GM23338 (cell line): Measurements from ENCODE around the gene EMX1. TPM values are rescaled to one million over a fixed set of nuclear protein-coding genes. Genes with fewer than 3 reads are reported as not detected.

ENCODE experiments used
- ATAC-seq: fragments of 200-7000 bp; cut with Tn5 transposase; 3 replicates; pipeline ENCODE4 v1.9.1; 2020
- DNase-seq: peaks from one replicate; pipeline ENCODE4 v3.0.0-alpha.2; 2015; ENCODE audit warnings: low spot score
- H2AFZ ChIP-seq: fragments of 200-600 bp; sonication (generic); 2 replicates; pipeline ENCODE4 v1.8.0; 2016; ENCODE audit warnings: antibody characterized with exemption, mild to moderate bottlenecking, moderate library complexity
- H3F3A ChIP-seq: fragments of 200-600 bp; sonication (generic); replicated peaks from 2 replicates; pipeline ENCODE4 v1.8.0; 2017; ENCODE audit warnings: antibody characterized with exemption, mixed run types, low read depth
- H3K27ac ChIP-seq: fragments of 200-600 bp; sonication (generic); 2 replicates; pipeline ENCODE4 v1.6.1; 2016; ENCODE audit warnings: low read depth
- H3K27me3 ChIP-seq: fragments of 200-600 bp; sonication (generic); 2 replicates; pipeline ENCODE4 v1.8.0; 2016; ENCODE audit warnings: mild to moderate bottlenecking, mixed run types, moderate library complexity; ENCODE audit not compliant: insufficient read depth
- H3K36me3 ChIP-seq: fragments of 200-600 bp; sonication (generic); 2 replicates; pipeline ENCODE4 v1.8.0; 2016; ENCODE audit warnings: mild to moderate bottlenecking; ENCODE audit not compliant: insufficient read depth
- H3K4me1 ChIP-seq: fragments of 200-600 bp; sonication (generic); 2 replicates; pipeline ENCODE4 v1.8.0; 2016; ENCODE audit warnings: mild to moderate bottlenecking, moderate library complexity; ENCODE audit not compliant: insufficient read depth
- H3K4me2 ChIP-seq: fragments of 200-600 bp; sonication (generic); 2 replicates; pipeline ENCODE4 v1.7.1; 2017; ENCODE audit warnings: mixed run types
- H3K4me3 ChIP-seq: fragments of 200-600 bp; sonication (generic); 2 replicates; pipeline ENCODE4 v1.6.1; 2016; ENCODE audit warnings: mixed run types
- H3K79me2 ChIP-seq: fragments of 200-600 bp; sonication (generic); replicated peaks from 2 replicates; pipeline ENCODE4 v1.8.0; 2017; ENCODE audit warnings: mild to moderate bottlenecking; ENCODE audit not compliant: insufficient read depth
- H3K9me2 ChIP-seq: fragments of 200-600 bp; sonication (generic); 2 replicates; pipeline ENCODE4 v1.8.0; 2017; ENCODE audit not compliant: insufficient read depth
- H4K20me1 ChIP-seq: fragments of 200-600 bp; sonication (generic); replicated peaks from 2 replicates; pipeline ENCODE4 v1.8.0; 2017; ENCODE audit warnings: mild to moderate bottlenecking; ENCODE audit not compliant: insufficient read depth
- H3K27ac Mint-ChIP-seq: 2 replicates; pipeline ENCODE4 v1.8.0; 2020; ENCODE audit warnings: inconsistent platforms, mild to moderate bottlenecking, moderate library complexity, mixed read lengths
- H3K27me3 Mint-ChIP-seq: 3 replicates; pipeline ENCODE4 v1.8.0; 2022; ENCODE audit warnings: low read depth, mild to moderate bottlenecking, moderate library complexity, mixed read lengths, inconsistent platforms; ENCODE audit not compliant: insufficient read depth, poor library complexity
- H3K36me3 Mint-ChIP-seq: 3 replicates; pipeline ENCODE4 v1.8.0; 2021; ENCODE audit warnings: low read depth, mild to moderate bottlenecking, inconsistent platforms, moderate library complexity, mixed read lengths
- H3K4me1 Mint-ChIP-seq: 3 replicates; pipeline ENCODE4 v1.8.0; 2020; ENCODE audit warnings: mild to moderate bottlenecking, inconsistent platforms, mixed read lengths
- H3K4me3 Mint-ChIP-seq: 3 replicates; pipeline ENCODE4 v1.8.0; 2021; ENCODE audit warnings: moderate library complexity, mild to moderate bottlenecking, inconsistent platforms, mixed read lengths
- H3K9me3 Mint-ChIP-seq: 3 replicates; pipeline ENCODE4 v1.8.0; 2020; ENCODE audit warnings: moderate library complexity, mild to moderate bottlenecking, inconsistent platforms, mixed read lengths
- CREB1 ChIP-seq: fragments of 250-450 bp; sonication (Bioruptor Pico); IDR thresholded peaks from 2 replicates; pipeline ENCODE4 v1.5.0; 2020; ENCODE audit warnings: low read depth, mild to moderate bottlenecking, moderate library complexity
- CTCF ChIP-seq, 2 experiments: fragments of 200-600 bp in 1 of 2; sonication (generic) in 1 of 2; conservative IDR thresholded peaks; 2 replicates each; pipeline versions ENCODE4 v1.5.1 to v1.6.1; 2016 to 2017; ENCODE audit warnings: antibody characterized with exemption in 2 of 2, low read depth in 2 of 2, mild to moderate bottlenecking in 2 of 2, moderate library complexity in 1 of 2
- EZH2 ChIP-seq: fragments of 200-600 bp; sonication (generic); IDR thresholded peaks from one replicate; pipeline ENCODE4 v1.8.0; 2017; ENCODE audit warnings: antibody characterized with exemption, mild to moderate bottlenecking, low read depth; ENCODE audit not compliant: unreplicated experiment
- EZH2phosphoT487 ChIP-seq: fragments of 200-600 bp; sonication (generic); IDR thresholded peaks from one replicate; pipeline ENCODE4 v1.8.1; 2018; ENCODE audit warnings: antibody characterized with exemption; ENCODE audit not compliant: unreplicated experiment
- JUNB ChIP-seq: IDR thresholded peaks from one replicate; pipeline ENCODE4 v1.6.1; 2016; ENCODE audit warnings: antibody characterized with exemption; ENCODE audit not compliant: unreplicated experiment
- NANOG ChIP-seq: IDR thresholded peaks from 2 replicates; pipeline ENCODE4 v1.6.1; 2016; ENCODE audit warnings: antibody characterized with exemption, borderline replicate concordance
- POLR2AphosphoS5 ChIP-seq: IDR thresholded peaks from 2 replicates; pipeline ENCODE4 v1.6.1; 2016; ENCODE audit warnings: antibody characterized with exemption, low read depth
- REST ChIP-seq: IDR thresholded peaks from one replicate; pipeline ENCODE4 v1.6.1; 2018; ENCODE audit warnings: antibody characterized with exemption; ENCODE audit not compliant: unreplicated experiment
- STAT1 ChIP-seq: IDR thresholded peaks from one replicate; pipeline ENCODE4 v1.6.1; 2016; ENCODE audit warnings: antibody characterized with exemption; ENCODE audit not compliant: unreplicated experiment
- ZNF114 ChIP-seq: fragments of 250-450 bp; sonication (Bioruptor Pico); IDR thresholded peaks from 2 replicates; pipeline ENCODE4 v1.5.0; 2020; ENCODE audit warnings: mild to moderate bottlenecking, moderate library complexity
- ZNF331 ChIP-seq: fragments of 250-450 bp; sonication (Bioruptor Pico); IDR thresholded peaks from 2 replicates; pipeline ENCODE4 v1.5.0; 2020; ENCODE audit warnings: low read depth, mild to moderate bottlenecking, moderate library complexity
- polyA plus RNA-seq: library from polyadenylated mRNA; unstranded; fragments of >200 nt; fragmentation: Nextera tagmentation; extraction: Ambion mirVana; gene quantifications from 2 replicates; pipeline ENCODE4 v1.2.1, GENCODE V29; 2016
- total RNA-seq: library from RNA; depleted of rRNA; stranded (reverse); fragments of >200 nt; shearing (Covaris generic); gene quantifications from 2 replicates; pipeline ENCODE4 v1.2.3, GENCODE V29; 2014
- TF ChIP-seq, protein P1 (sequence below): fragments of 250-450 bp; sonication (Bioruptor Pico); IDR thresholded peaks from 2 replicates; pipeline ENCODE4 v1.5.0; 2020; ENCODE audit warnings: mild to moderate bottlenecking, moderate library complexity
- TF ChIP-seq, protein P2 (sequence below): IDR thresholded peaks from 2 replicates; pipeline ENCODE4 v1.6.1; 2016; ENCODE audit warnings: antibody characterized with exemption

Gene EMX1
- total and polyA plus RNA-seq, 2 experiments from 2014 or later = 3.9 to 7.9 TPM

- Mint-ChIP-seq H3K9me3 (no peaks in the 10 kb centered on the region), H3K27me3 (peaks cover 20% of the 10 kb centered on the region), H3K36me3 (no peaks in the 10 kb centered on the region), H3K4me3 (no peak overlapping the region), H3K27ac (no peak overlapping the region), H3K4me1 (peaks cover 24% of the 10 kb centered on the region)
- Histone ChIP-seq H3K9me2 (no peaks in the 10 kb centered on the region), H3K27ac (no peak overlapping the region), H3K36me3 (no peaks in the 10 kb centered on the region), H3K79me2 (no peaks in the 10 kb centered on the region), H2AFZ (no peak overlapping the region; the same call in 1 of the 2 replicates), H4K20me1 (no peaks in the 10 kb centered on the region), H3K4me1 (peaks cover 23% of the 10 kb centered on the region), H3K27me3 (peaks cover 53% of the 10 kb centered on the region), H3K4me3 (no peak overlapping the region), H3F3A (no peaks in the 10 kb centered on the region), H3K4me2 (no peak overlapping the region)
- no peak for DNase-seq
- ATAC-seq = no peak
- TF ChIP-seq REST (no peak), EZH2phosphoT487 (no peak), EZH2 (no peak), POLR2AphosphoS5 (no peak), JUNB (no peak), ZNF114 (CRISPR knock-in tag) (no peak), CREB1 (CRISPR knock-in tag) (no peak), ZNF331 (no peak), STAT1 (no peak), NANOG (no peak), CTCF (conservative IDR thresholded peaks at IDR 0.05; ENCODE audit: low read depth in 2 of 2) (no peak)
- TF ChIP-seq, protein P1, sequence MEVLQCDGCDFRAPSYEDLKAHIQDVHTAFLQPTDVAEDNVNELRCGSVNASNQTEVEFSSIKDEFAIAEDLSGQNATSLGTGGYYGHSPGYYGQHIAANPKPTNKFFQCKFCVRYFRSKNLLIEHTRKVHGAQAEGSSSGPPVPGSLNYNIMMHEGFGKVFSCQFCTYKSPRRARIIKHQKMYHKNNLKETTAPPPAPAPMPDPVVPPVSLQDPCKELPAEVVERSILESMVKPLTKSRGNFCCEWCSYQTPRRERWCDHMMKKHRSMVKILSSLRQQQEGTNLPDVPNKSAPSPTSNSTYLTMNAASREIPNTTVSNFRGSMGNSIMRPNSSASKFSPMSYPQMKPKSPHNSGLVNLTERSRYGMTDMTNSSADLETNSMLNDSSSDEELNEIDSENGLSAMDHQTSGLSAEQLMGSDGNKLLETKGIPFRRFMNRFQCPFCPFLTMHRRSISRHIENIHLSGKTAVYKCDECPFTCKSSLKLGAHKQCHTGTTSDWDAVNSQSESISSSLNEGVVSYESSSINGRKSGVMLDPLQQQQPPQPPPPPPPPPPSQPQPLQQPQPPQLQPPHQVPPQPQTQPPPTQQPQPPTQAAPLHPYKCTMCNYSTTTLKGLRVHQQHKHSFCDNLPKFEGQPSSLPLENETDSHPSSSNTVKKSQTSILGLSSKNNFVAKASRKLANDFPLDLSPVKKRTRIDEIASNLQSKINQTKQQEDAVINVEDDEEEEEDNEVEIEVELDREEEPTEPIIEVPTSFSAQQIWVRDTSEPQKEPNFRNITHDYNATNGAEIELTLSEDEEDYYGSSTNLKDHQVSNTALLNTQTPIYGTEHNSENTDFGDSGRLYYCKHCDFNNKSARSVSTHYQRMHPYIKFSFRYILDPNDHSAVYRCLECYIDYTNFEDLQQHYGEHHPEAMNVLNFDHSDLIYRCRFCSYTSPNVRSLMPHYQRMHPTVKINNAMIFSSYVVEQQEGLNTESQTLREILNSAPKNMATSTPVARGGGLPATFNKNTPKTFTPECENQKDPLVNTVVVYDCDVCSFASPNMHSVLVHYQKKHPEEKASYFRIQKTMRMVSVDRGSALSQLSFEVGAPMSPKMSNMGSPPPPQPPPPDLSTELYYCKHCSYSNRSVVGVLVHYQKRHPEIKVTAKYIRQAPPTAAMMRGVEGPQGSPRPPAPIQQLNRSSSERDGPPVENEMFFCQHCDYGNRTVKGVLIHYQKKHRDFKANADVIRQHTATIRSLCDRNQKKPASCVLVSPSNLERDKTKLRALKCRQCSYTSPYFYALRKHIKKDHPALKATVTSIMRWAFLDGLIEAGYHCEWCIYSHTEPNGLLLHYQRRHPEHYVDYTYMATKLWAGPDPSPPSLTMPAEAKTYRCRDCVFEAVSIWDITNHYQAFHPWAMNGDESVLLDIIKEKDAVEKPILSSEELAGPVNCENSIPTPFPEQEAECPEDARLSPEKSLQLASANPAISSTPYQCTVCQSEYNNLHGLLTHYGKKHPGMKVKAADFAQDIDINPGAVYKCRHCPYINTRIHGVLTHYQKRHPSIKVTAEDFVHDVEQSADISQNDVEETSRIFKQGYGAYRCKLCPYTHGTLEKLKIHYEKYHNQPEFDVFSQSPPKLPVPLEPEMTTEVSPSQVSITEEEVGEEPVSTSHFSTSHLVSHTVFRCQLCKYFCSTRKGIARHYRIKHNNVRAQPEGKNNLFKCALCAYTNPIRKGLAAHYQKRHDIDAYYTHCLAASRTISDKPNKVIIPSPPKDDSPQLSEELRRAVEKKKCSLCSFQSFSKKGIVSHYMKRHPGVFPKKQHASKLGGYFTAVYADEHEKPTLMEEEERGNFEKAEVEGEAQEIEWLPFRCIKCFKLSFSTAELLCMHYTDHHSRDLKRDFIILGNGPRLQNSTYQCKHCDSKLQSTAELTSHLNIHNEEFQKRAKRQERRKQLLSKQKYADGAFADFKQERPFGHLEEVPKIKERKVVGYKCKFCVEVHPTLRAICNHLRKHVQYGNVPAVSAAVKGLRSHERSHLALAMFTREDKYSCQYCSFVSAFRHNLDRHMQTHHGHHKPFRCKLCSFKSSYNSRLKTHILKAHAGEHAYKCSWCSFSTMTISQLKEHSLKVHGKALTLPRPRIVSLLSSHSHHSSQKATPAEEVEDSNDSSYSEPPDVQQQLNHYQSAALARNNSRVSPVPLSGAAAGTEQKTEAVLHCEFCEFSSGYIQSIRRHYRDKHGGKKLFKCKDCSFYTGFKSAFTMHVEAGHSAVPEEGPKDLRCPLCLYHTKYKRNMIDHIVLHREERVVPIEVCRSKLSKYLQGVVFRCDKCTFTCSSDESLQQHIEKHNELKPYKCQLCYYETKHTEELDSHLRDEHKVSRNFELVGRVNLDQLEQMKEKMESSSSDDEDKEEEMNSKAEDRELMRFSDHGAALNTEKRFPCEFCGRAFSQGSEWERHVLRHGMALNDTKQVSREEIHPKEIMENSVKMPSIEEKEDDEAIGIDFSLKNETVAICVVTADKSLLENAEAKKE = no peak
- TF ChIP-seq, protein P2, sequence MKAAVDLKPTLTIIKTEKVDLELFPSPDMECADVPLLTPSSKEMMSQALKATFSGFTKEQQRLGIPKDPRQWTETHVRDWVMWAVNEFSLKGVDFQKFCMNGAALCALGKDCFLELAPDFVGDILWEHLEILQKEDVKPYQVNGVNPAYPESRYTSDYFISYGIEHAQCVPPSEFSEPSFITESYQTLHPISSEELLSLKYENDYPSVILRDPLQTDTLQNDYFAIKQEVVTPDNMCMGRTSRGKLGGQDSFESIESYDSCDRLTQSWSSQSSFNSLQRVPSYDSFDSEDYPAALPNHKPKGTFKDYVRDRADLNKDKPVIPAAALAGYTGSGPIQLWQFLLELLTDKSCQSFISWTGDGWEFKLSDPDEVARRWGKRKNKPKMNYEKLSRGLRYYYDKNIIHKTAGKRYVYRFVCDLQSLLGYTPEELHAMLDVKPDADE = no peak
Observed at GRCh38 chr2:72897785-72898584, 19.3 kb upstream of the EMX1 start.
